22Rv1 (cell line): ENCODE measurements around the gene NDUFA1.

Source experiments
- ZFX ChIP-seq: fragments of 450-650 bp; IDR thresholded peaks from 2 replicates; pipeline ENCODE4 v1.6.1; 2017; ENCODE audit warnings: antibody characterized with exemption, borderline replicate concordance
- TF ChIP-seq, protein P1 (sequence below): fragments of 450-650 bp; IDR thresholded peaks from 2 replicates; pipeline ENCODE4 v1.5.1; 2017; ENCODE audit warnings: mild to moderate bottlenecking

DNA sequence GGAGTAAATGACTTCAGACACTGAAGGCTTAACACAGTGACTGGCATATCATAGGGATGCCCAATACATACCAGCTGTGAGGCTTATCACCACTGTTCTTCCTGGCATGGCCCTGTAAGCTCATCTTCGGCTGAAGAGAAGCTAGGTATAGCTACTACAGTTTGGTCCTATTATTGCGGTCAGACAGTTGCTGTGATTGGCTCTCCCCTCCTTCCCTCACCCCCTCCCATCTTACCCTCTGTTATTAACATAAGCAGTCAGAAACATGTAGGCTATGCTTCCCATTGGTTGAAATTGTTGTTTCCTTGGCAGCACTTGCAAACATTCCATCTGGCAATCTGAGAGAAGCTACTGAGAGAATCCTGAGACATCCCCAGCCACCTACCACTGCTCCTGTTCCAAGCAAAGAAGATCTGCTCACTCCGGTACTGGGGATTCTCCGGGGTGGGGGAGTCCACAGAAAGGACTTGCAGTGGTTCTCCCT is 24.3 kb downstream of the NDUFA1 start, which contains the start of gene AKAP14:
- TF ChIP-seq, protein P1, sequence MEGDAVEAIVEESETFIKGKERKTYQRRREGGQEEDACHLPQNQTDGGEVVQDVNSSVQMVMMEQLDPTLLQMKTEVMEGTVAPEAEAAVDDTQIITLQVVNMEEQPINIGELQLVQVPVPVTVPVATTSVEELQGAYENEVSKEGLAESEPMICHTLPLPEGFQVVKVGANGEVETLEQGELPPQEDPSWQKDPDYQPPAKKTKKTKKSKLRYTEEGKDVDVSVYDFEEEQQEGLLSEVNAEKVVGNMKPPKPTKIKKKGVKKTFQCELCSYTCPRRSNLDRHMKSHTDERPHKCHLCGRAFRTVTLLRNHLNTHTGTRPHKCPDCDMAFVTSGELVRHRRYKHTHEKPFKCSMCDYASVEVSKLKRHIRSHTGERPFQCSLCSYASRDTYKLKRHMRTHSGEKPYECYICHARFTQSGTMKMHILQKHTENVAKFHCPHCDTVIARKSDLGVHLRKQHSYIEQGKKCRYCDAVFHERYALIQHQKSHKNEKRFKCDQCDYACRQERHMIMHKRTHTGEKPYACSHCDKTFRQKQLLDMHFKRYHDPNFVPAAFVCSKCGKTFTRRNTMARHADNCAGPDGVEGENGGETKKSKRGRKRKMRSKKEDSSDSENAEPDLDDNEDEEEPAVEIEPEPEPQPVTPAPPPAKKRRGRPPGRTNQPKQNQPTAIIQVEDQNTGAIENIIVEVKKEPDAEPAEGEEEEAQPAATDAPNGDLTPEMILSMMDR: no peak
- no peak for TF ChIP-seq ZFX
